ENCODE data around the gene ATXN7.

DNA sequence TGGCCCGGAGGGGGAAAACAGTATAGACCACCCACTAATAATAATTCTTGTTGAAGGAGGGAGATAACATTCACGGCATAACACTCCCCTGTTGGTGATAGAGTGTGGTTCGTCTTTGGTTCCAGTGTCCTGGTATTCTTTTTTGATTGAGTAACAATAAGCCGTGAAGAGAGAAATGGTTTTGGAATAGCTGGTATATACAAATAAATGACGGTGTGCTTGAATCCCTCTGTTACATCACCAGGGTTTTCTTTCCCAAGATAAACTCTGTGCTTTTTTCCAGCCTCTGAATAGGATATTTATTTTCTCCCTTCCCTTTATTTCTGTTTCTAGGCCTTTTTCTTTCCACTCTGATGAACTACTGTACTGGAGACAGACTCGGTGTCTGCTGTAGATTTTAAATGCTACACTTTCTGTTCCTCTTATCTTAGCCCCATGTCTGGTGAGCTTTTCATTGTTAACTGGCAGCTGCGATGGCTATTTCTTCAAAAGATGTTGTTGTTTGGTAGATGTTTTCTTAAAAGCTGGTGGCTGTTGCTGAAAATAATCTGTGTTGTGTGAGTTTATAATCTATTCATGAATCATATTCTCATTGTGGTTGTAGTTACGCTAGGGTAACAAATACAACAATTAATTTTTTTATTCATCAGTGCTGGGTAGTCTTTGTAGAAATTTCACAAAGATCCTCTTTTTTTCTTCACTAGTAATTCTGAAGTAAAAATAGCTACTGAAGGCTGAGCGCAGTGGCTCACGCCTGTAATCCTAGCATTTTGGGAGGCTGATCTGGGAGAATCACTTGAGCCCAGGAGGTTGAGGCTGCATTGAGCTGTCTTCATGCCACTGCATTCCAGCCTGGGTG lies 64.0 kb downstream of the ATXN7 start:
- TF ChIP-seq, protein P1, sequence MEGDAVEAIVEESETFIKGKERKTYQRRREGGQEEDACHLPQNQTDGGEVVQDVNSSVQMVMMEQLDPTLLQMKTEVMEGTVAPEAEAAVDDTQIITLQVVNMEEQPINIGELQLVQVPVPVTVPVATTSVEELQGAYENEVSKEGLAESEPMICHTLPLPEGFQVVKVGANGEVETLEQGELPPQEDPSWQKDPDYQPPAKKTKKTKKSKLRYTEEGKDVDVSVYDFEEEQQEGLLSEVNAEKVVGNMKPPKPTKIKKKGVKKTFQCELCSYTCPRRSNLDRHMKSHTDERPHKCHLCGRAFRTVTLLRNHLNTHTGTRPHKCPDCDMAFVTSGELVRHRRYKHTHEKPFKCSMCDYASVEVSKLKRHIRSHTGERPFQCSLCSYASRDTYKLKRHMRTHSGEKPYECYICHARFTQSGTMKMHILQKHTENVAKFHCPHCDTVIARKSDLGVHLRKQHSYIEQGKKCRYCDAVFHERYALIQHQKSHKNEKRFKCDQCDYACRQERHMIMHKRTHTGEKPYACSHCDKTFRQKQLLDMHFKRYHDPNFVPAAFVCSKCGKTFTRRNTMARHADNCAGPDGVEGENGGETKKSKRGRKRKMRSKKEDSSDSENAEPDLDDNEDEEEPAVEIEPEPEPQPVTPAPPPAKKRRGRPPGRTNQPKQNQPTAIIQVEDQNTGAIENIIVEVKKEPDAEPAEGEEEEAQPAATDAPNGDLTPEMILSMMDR (IDR thresholded peaks at IDR 0.05; ENCODE audit: low read length), result no peak
- TF ChIP-seq EZH2 (optimal IDR thresholded peaks at IDR 0.05; ENCODE audit: low read depth, low read length), result no peak
- TF ChIP-seq EZH2phosphoT487 (IDR thresholded peaks at IDR 0.05; ENCODE audit: low read length), result no peak

All from MM.1S (cell line).